HG03060 (cell line): ENCODE results near the gene ADRB1.

Experiments used
- ATAC-seq: cut with Tn5 transposase; IDR thresholded peaks from one replicate; pipeline ENCODE4 v1.9.1; 2021; ENCODE audit warnings: low read depth, moderate number of reproducible peaks; ENCODE audit not compliant: unreplicated experiment

The ADRB1 gene

DNA sequence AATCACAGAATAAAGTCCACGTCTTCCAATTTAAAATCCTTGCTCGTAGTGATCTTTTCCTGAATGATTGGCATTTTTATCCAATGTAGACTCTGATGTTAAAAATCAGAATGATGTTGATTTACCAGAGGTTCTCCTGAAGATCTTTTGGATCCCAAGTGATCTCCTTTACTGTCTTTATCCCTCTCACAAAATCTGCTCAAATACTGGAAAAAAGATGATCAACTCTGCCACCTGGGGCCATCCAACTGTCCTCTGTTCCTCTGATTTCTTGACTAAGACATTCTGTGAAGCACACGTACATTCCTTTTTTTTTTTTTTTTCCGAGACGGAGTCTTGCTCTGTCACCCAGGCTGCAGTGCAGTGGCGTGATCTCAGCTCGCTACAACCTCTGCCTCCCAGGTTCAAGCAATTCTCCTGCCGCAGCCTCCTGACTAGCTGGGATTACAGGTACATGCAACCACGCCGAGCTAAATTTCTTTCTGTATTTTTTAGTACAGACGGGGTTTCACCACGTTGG, 18.0 kb upstream of the ADRB1 start:
- no peak for ATAC-seq

GRCh38 chr10:114026189-114027040, 17.3 kb upstream of the ADRB1 start:
- no peak for ATAC-seq

- no peak for ATAC-seq
Observed at GRCh38 chr10:114027041-114027394, 16.6 kb upstream of the ADRB1 start.

DNA sequence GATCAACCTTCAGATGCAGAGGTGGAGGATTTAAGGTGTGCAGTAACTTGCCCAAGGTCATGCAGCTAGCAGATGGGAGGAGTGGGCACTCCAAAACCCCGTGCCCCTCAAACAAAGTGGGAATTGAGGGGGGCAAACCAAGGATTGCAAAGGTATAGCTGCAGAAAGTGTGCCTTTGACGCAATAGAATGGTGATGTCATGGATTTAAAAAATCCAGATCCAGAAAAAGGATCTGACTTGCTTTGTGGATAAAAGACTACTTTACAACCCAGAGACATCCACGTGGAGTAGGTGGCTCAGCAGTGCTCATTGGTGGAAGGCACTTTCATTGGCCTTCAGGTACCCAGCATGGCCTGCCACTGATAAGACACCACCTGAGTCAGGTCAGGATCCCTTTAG, 15.7 kb upstream of the ADRB1 start:
- no peak for ATAC-seq

- no peak for ATAC-seq
Observed at GRCh38 chr10:114028425-114028824, 15.2 kb upstream of the ADRB1 start.

DNA sequence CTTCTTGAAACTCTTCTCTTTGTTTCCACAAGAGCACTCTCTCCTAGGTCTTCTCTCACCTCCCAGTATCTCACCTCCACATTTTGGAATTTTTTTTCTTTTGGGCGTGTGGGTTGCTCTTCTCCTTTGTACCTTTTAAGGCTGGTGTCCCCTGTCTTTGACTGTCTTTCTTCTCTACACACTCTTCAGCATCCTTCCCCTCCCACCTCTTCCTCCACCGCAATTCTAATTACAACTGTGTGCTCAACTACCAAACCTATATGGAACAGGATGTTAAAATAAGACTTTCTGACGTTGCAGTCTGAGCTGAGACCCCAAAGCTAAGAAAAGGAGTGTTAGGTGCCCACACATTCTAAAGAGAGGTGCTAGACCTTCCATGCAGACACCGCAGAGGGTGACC, 14.0 kb upstream of the ADRB1 start:
- no peak for ATAC-seq

GRCh38 chr10:114030140-114030539, 13.5 kb upstream of the ADRB1 start:
- ATAC-seq: no peak

DNA sequence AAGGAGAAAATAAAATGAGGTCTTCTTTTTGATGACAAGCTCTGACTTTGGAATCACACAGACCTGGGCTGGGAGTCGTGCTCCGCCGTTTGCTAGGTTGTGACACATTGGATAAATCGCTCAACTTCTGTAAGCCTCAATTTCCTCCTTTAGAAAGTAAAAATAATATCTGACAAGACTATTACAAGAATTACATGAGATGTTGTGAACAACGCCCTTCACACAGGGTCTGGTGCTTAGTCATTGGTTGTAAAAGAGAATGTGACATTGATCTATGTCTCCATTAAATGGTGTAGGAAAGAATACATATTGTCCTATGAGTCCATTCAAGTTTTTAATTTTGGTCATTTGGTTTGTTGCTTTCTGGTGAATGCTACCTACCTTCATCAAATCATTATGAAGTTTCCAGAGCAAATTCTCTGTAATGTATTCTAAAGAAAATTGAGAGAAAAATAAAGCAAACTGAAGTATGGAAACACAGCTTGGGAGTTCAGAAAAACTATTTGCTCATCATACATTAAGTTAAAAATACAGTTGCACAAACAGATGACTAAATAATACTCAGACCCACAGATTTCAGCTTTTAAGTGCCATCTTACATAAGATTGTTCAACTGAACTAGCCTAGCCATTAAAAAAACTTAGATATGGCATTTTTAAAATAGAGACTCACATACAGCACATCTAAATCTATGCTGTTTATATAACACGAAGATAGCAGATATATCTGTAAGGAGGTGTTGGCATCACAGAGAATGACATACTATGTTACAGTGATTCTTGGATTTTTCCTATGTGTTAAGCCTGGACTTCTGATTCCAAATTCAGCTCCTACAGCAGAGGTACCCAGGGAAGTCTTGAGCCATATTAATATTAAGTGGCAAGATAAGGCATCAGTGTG, 12.3 kb upstream of the ADRB1 start:
- no peak for ATAC-seq

DNA sequence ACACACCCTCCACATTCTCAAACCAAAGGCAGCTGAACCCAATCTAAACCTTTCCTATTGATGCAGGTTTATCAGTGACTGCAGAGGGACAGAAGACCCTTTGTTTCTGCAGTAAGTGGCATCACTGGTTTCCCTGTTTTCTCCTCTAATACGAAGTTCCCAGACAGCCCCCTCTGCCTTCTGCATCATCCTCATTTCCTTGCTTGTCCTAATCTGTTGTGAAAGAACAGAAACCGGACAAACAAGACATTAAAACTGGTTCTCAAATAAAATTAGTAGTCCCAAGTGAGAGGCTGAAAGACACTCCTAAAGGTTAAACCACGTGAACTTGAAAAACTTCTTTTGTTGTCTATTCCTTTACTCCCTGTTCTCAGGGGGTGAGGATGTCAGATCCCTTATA, 10.1 kb upstream of the ADRB1 start:
- no peak for ATAC-seq

- ATAC-seq: no peak
Observed at GRCh38 chr10:114034923-114035645, 8.6 kb upstream of the ADRB1 start.

DNA sequence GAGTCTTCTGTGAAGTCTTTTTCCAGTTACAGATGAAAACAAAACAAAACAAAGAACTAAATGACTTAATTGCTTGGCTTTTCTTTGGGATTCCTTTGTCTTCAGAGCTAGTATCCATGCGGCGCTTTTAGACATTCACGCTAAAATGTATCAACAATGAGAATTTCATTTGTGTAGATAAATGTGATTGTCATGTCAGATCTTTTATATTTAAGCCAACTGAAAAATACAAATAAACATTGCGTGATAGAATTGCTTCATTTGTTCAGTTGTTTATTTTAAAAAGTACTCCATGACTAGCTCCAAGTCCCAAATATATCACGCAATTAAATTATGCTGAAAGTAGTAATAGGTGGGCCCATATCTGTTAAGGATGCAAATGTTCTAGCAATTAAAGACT, 7.9 kb upstream of the ADRB1 start:
- no peak for ATAC-seq

- no peak for ATAC-seq
Observed at GRCh38 chr10:114038819-114039218, 4.8 kb upstream of the ADRB1 start.

DNA sequence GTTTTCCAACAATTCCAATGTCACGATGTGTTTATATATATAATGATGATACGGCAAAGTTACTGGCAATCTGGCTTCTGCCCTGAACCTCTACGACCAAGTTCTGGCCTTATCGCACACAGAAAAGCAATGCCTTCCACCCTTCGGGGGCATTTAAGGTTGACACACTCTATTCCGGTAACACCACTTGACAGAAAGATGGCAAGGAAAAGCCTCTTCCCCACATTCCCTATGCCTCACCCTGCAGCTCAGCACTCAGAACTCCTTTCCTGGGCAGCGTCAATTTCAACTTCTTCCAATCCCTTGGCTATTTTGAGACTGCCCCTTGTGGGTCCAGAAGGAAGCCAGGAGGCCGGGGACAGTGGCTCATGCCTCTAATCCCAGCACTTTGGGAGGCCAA, 2.5 kb upstream of the ADRB1 start:
- no peak for ATAC-seq

- no peak for ATAC-seq
Observed at GRCh38 chr10:114042895-114043531, 653 bp upstream of the ADRB1 start.

DNA sequence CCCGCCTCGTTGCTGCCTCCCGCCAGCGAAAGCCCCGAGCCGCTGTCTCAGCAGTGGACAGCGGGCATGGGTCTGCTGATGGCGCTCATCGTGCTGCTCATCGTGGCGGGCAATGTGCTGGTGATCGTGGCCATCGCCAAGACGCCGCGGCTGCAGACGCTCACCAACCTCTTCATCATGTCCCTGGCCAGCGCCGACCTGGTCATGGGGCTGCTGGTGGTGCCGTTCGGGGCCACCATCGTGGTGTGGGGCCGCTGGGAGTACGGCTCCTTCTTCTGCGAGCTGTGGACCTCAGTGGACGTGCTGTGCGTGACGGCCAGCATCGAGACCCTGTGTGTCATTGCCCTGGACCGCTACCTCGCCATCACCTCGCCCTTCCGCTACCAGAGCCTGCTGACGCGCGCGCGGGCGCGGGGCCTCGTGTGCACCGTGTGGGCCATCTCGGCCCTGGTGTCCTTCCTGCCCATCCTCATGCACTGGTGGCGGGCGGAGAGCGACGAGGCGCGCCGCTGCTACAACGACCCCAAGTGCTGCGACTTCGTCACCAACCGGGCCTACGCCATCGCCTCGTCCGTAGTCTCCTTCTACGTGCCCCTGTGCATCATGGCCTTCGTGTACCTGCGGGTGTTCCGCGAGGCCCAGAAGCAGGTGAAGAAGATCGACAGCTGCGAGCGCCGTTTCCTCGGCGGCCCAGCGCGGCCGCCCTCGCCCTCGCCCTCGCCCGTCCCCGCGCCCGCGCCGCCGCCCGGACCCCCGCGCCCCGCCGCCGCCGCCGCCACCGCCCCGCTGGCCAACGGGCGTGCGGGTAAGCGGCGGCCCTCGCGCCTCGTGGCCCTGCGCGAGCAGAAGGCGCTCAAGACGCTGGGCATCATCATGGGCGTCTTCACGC, 825 bp downstream of the ADRB1 start:
- ATAC-seq: no peak

GRCh38 chr10:114045136-114046086, 1.7 kb downstream of the ADRB1 start:
- ATAC-seq: no peak

- no peak for ATAC-seq
Observed at GRCh38 chr10:114046087-114046458, 2.4 kb downstream of the ADRB1 start.

- ATAC-seq: no peak
Observed at GRCh38 chr10:114048472-114048871, 4.8 kb downstream of the ADRB1 start.
